GM12892 (cell line): ENCODE results near the gene EPB41.
"Not testable (repeated sequence)": the region's sequence is repeated elsewhere in the genome, so short reads cannot be mapped to it uniquely, and the experiment has no call there.

Experiments
- POLR2A ChIP-seq: IDR thresholded peaks from 2 replicates; pipeline ENCODE4 v1.6.1; 2011; ENCODE audit warnings: low read depth, low read length, control low read depth
- TAF1 ChIP-seq: IDR thresholded peaks from 2 replicates; pipeline ENCODE4 v1.6.1; 2011; ENCODE audit warnings: low read depth, mild to moderate bottlenecking, control low read depth, low read length, borderline replicate concordance

DNA sequence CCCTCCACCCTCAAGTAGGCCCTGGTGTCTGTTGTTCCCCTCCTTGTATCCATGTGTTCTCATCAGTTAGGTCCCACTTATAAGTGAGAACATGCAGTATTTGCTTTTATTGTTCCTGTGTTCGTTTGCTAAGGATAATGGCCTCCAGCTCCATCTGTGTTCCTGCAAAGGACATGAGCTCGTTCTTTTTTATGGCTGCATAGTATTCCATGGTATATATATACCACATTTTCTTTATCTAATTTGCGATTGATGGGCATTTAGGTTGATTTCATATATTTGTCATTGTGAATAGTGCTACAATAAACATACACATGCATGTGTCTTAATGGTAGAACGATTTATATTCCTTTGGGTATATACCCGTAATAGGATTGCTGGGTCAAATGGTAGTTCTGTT, 178.3 kb downstream of the EPB41 start:
- not testable (repeated sequence) for TF ChIP-seq POLR2A, TAF1
